Stimulated activated CD8-positive, alpha-beta memory T cell treated with anti-CD3 and anti-CD28 coated beads, Interleukin-12 subunit alpha, Interleukin-12 subunit beta, amount 100 ng/mL, for 1 hour (primary cell): Measurements from ENCODE around the gene OR52N2.

Experiments used
- DNase-seq: peaks from one replicate; pipeline ENCODE4 v3.0.0-alpha.2; 2020; ENCODE audit warnings: low read depth

The OR52N2 gene

DNA sequence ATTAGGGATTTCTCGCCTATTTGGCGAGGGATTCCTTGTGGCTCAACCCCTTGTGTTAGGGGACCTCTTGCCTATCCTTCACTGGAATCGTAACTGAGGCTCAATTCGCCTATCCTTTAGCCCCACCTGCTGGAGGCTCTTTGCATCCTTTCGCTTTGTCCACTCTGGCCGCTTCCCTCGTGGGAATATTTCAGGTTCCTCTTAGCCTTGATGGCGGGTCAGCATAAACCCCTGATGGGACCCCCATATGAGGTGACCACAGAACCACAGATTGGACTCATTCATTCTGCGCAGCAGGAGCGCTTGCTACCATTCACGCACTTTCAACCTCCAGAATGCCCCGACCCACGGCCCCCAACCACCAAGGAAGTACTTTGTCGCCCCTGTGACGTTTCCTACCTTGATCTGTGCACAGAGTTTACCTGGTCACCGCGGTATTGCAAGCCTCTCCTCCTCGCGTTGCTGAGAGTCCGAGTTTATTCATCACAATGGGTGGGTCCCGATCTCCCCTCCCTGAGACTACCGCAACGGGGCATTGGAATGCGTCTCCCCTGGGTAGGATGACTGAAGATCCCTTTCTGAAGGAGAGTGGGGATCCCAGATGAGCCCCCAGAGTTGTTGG is at the start of gene OR52N2:
TSS of gene OR52N2 (plus strand) at position 425 of the 622 bp plus-strand sequence. CDS start 11,412 bp downstream, outside the sequence.
- peak; percentile 61 for DNase-seq

DNA sequence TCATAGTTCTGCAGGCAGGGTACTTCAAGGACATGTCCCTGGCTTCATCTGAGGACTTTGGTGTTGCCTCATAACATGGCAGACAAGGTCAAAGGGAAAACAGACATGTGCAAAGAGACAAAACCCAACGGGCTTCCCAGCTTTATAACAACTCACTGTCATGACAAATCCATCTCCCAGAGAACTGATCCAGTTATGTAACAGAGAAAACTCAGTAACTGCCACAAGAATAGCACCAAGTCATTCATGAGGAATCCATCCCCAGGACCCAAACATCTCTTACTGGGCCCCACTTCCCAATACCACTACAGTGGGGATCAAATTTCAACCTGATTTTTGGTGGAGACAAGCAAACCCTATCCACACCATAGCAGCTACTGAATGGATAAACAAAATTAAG is 41.7 kb upstream of the OR52N2 start:
- DNase-seq = no peak

DNA sequence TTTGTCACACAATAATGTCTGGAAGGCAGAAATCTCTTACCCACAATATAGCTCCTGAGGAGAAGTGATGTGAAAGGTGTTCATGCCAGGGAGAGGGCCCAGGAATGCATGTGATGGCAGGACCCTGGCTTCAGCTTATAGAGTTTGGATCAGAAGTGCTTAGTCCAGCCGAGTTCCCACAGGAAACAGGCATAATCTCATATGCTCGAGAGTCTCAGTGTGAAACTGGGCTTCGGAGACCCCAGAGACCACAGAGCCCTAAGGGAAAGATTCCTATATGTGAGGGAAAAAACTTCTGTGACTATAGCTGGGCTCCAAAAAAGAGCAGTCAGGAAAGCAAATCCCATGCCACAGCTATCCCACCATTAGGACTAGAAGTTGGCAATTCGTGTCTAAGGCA is 25.5 kb upstream of the OR52N2 start, which contains the start of gene OR52N5:
TSS of gene OR52N5 (minus strand) at position 101 of the 400 bp plus-strand sequence. CDS start 4,721 bp downstream, outside the sequence.
- no peak for DNase-seq

DNA sequence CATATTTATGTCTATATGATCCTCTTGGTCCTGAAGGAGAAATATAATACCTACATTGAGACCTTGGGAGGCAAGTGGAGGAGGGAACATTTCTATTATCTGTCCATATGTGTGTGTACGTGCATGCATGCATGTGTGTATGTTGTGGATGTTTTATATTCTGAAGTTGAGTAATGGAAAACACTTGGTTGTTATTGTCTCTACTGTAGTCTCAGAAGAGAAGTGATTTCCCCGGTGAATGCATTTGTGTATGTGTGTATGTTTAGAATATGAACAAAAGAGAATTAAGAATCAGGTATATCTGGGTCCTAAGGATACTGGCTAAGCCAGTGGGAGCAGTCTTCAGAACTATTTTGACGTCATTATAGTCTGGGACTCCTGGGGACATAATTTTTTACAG is 17.6 kb upstream of the OR52N2 start, which contains the start of gene OR52N1:
TSS of gene OR52N1 (minus strand) at position 101 of the 400 bp plus-strand sequence. CDS start 2,449 bp downstream, outside the sequence.
- DNase-seq = no peak

DNA sequence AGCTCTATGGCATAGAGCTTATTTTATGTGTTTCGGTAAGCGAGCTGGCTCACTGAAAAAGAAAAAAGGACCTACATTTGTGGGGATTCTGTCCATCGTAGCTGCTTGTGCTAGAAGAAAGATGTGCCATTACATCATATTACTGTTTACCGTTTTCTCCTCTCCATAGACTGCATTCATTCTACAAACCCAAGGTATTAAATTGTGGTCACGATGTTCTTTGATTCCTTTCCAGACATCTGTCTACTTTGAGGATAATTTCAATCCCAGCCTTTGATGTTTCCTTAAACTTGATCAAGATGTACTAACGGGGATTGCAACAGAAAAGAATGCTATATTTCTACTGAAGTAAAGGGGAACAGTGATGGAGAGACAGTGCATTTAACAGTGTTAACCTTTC is 12.2 kb upstream of the OR52N2 start:
- DNase-seq = no peak

DNA sequence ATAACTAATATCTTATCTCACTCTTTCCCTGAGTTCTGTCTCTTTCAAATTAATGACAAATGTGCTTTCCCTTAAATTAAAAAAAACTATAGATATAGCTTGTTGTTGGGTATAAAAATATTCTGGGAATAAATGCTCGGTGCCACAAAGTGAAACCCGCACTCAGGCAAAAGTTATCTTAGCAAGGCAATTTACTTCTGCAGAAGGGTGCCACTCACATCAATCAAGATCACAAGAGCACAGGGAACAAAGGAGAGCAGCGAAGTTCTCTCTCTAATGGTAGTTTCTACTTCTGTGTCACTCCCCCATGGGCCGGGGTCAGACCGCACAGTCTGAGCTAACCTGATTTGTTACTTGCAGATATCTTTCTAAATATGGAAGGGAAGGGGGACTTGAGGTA is 4.7 kb upstream of the OR52N2 start:
- no peak for DNase-seq

DNA sequence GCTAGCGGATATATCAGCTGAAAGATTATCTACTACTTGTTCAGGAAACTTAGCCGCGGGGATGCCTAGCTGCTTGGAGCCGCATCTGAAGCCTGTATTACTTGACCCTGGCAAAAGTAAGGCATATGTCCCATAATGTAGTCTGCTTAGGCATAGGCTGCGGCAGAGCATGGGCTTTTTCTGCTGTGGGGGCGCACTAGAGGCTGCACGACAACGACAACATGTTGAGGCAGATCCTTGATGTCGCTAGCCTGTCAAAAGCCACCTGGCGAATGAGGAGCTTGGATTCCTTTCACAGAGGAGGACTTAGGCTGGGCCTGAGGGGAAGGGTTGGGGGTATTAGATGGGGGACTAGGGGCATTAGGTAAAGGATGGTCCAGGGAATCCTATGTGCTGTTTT is 1.1 kb upstream of the OR52N2 start:
- no peak for DNase-seq

DNA sequence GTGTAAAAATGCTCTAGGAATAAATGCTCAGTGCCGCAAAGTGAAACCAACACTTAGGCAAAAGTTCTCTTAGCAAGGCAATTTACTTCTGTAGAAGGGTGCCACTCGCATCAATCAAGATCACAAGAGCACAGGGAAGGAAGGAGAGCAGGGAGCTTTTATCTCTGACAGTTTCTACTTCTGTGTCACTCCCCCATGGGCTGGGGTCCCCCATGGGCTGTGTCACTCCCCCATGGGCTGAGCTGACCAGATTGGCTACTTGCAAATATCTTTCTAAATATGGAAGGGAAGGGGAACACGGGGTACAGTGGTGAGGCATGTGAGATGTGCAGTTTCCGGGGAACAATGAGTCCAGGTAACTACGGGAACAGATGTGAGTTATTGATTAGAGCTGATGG is 397 bp downstream of the OR52N2 start:
- DNase-seq = no peak

DNA sequence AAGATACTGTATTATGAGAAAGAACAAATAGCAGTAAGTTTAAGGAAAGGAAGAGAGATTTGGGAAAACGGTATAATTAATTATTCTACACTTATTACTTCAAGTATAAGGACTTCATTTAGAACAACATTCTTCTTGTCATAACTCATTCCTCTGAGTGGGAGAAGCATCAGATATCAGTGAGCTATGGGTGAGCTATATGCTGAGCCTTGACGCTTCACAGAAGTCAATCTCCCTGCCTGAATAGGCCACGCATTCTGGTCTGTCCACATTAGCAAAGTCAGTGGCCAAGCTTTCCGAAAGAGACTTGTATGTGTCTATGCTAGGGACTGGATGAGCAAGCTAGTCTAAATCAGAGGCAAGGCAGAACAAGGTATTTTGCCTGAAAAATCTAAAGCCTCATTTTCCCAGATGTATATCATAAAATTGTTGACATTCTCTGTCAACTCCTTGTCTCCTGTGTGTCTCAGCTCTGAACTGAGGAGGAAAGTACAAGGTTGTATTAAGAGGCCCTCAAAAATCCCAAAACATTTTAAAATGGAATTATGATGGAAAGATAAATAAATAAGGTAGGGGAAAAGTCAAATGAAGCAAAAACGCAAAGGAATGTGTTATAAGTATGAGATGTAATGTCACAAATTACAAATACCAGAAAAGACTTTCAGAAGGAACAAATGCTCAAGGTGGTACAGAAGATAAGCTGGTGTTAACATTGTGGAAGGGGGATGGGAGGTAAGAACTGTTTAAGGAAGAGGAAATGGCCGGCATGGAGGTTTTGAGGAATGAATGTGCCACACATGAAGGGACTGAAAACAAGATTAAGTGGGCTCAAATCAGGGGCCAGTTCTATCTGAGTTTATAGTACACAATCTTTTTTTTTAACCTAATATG is 1.4 kb downstream of the OR52N2 start:
- no peak for DNase-seq

DNA sequence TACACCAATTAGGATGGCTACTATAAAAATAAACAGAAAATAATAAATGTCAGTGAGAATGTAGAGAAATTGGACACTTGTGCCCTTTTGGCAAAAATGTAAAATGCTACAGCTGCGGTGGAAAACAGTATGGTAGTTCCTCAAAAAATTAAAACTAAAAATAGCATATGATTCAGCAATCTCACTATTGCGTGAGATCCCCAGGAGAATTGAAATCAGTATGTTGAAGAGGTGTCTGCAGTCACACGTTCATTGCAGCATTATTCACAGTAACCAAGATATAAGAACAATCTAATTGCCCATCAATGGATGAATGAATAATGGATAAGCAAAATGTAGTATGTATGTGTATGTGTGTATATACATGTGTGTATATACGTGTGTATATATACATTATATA is 6.8 kb downstream of the OR52N2 start:
- no peak for DNase-seq

DNA sequence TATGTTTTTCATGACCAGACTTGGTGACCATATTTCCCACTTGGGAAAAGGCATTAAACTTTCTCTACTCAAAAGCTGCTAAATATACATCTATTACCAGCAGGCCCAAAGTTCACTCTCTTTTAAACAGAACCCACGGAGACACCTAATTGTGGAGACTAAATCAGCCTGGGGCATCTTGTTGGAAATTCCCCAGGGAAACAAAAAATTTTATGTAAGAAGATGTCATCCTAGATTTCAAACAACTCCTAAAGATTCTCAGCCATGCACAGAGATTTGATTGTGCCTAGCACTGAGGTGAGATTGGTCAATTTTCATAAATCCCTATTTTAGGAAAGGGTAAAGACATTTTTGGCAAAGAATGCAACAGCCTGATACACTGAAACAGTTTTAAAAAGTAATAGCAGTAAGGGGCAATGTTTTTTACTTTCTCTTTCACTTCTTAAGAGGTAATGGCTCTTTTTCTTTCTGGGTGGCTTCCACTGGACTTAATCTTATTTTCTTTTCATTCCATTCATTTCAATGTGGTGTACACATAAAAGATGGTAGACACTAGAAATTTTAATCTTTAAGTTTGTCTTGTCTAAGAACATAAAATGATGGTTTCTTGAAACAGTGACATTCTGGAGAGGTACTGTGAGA is 9.6 kb downstream of the OR52N2 start:
- DNase-seq = no peak

DNA sequence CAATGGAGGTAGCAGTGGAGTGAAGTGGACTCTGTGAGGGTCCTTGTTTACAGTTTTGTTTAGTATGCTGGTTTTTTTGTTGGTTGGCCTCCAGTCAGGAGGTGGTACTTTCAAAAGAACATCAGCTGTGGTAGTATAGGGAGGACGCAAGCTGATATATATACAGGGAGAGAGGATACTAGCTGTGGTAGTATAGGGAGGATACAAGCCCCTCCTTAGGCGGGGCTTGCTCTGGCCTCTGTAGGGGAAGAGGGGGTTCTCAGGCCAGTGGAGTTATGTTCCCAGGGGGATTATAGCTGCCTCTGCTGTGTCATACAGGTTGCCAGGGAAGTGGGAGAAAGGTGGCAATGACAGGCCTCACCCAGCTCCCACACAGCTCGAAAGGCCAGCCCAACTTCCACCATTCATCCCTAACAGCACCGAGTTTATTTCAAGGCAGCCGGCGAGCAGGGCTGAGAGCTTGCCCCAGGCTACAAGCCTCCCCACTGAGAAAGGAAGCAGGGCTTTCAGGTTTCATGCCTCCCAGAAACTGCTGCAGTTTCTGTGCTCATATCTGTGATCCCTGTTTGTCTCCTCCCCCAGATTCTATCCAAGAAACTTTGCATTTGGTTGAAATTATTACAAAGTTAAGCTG is 22.6 kb downstream of the OR52N2 start:
- no peak for DNase-seq

DNA sequence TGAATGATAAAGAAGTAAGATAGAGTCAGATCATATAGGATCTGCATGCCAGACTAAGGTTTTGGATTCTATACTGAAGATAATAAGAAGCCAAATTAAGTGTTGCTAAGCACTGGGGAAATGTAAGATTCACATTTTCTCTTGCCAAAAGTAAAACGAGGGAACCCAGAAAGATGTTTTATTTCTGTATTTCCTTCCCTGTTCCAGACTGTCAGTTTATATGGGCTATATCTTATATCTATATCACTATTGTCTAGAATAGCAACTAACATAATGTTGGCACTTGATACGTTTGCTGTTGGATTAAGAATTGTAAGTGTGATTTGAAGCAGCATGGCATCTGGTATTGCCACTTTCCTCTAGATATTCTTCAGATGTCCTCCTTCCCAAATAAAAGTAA is 24.7 kb downstream of the OR52N2 start:
- no peak for DNase-seq

DNA sequence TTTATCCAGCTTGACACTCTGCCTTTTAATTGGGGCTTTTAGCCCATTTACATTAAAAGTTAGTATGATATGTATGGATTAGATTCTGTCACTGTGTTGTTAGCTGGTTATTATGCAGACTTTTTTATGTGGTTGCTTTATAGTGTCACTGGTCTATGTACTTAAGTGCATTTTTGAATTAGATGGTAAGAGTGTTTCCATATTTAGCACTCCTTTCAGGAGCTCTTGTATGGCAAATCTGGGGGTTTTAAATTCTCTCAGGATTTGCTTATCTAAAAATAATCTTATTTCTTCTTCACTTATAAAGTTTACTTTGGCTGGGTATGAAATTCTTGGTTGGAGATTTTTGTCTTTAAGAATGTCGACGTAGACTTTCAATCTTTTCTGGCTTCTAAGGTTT is 29.0 kb downstream of the OR52N2 start:
- no peak for DNase-seq

DNA sequence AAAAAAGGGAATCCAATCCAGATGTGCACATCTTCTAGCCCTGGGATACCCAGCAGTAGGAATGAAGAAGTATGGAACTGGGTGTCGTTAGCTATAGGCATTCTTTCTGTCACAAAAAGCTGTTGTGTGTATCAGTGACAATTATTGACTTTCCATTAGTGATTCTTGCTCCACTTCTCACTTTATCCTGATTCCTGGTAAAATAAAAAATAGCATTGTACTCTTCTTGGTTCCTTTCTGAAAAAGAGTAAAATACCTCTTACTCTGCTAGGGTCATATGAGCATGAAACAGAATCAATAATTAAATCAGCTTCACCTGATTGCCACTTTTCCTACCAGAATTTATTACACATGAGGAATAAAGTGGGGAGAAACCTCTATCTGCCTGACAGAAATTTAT is 33.1 kb downstream of the OR52N2 start, which contains the start of gene OR52E6:
TSS of gene OR52E6 (minus strand) at position 101 of the 400 bp plus-strand sequence. CDS start at position 101, 0 bp downstream.
- no peak for DNase-seq

DNA sequence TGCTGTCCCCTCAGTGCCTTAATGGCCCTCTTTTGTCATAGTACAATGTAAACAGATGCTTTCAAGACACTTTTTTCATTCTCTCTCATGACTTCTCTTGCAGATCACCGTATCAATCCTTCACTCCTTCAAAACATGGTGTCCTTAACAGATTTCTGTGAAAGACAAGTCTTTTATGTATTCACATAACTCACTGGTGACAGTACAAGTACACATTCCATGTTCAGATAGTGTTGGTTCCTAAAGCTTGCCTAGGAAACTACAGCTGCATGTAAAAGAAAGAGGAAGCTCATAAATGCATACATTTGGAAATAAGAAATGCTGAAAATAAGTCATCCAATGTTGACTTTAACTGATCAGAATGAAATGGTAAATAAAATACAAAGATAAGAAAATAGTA is 38.0 kb downstream of the OR52N2 start:
- no peak for DNase-seq

DNA sequence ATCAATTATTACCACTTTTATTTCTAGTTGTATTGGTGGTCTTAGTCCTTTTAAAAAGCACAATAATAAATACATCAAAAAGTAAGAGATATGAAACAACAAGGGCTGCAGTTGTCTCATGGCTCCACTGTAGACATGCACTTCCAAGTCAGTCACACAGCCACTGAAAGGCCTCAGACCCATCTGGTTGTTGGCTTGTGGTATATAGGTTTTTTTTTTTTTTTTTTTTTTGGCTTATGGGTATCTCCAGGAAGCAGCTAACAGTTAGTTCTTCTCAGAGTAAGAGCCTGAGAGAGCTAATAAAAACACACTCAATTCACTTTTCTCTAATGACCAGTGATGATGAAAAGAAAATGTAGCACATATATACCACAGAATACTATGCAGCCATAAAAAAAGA is 39.0 kb downstream of the OR52N2 start:
- no peak for DNase-seq

DNA sequence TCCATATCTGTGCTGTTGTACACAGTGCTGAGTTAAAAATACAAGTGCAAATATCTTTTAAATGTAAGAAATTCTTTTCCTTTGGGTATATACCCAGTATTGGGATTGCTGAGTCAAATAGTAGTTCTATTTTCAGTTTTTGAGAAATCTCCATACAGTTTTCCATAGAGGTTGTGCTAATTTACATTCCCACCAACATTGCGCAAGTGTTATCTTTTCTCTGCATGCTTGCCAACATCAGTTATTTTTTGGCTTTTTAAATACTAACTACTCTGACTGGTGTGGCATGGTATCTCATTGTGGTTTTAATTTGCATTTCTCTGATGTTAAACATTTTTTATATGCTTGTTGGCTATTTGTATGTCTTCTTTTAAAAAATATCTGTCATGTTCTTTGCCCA is 42.3 kb downstream of the OR52N2 start:
- DNase-seq = no peak

DNA sequence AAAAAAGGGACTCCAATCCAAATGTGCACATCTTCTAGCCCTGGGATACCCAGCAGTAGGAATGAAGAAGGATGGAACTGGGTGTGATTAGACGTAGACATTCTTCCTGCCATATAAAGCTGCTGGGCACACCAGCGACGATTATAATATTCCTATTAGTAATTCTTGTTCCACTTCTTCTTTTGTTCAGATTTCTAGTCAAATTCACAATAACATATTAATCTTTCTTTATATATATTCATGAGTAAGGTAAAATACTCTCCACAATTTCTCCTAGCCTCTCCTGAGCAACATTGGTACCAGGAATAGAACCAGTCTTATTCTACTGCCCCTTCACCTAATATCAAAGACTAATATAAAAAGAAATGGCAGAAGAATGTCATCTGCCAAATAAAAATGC is 48.9 kb downstream of the OR52N2 start, which contains the start of gene OR52E8:
TSS of gene OR52E8 (minus strand) at position 101 of the 400 bp plus-strand sequence. CDS start at position 101, 0 bp downstream.
- DNase-seq = no peak

DNA sequence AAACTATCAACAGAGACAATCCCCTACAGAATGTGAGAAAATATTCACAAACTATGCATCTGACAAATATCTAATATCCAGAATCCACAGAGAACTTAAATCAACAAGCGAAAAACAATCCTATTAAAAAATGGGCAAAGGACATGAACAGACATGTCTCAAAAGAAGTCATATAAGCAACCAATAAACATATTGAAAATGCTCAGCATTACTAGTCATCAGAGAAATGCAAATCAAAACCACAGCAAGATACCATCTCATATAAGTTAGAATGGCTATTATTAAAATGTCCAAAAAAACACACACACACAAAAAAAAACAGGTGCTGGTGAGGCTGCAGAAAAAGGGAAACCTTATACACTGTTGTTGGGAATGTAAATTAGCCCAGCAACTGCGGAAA is 57.1 kb downstream of the OR52N2 start:
- no peak for DNase-seq
